ENCODE data around the gene NUDT3.

DNA sequence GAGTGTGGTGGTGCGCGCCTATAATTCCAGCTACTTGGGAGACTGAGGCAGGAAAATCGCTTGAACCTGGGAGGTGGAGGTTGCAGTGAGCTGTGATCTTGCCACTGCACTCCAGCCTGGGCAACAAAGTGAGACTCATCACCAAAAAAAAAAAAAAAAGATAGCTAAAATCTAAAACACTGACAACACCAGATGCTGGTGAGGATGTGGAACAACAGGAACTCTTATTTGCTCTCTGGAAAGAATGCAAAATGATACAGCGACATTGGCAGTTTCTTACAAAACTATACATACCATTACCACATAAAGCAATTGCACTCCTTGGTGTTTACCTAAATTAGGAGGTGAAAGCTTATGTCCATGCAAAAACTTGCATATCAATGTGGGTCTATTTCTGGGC, 80.2 kb downstream of the NUDT3 start:
- TF ChIP-seq CTCF (IDR thresholded peaks at IDR 0.05) (no peak), POLR2A (IDR thresholded peaks at IDR 0.05) (no peak)
